ENCODE results near the gene RELN.

RELN gene

GRCh38 chr7:103704701-103705100 lies 284.8 kb downstream of the RELN start:
- Histone ChIP-seq H3K27ac (ENCODE audit: low read depth, low read length) (no peak overlapping the region), H3K9me3 (ENCODE audit: control insufficient read depth in 1 of 2, low read length in 2 of 2) (no peaks in the 10 kb centered on the region), H3K36me3 (ENCODE audit: control insufficient read depth in 1 of 2, insufficient read depth in 2 of 2, low read length in 2 of 2) (no peaks in the 10 kb centered on the region), H3K4me1 (ENCODE audit: control insufficient read depth in 1 of 2, insufficient read depth in 2 of 2, low read length in 2 of 2) (no peaks in the 10 kb centered on the region), H3K4me3 (ENCODE audit: low read depth in 1 of 2, low read length in 2 of 2) (no peak overlapping the region), H3K27me3 (ENCODE audit: control insufficient read depth in 1 of 2, insufficient read depth in 2 of 2, low read length in 2 of 2) (no peaks in the 10 kb centered on the region), H3K9ac (ENCODE audit: low read depth in 1 of 2, low read length in 2 of 2) (no peak overlapping the region)

DNA sequence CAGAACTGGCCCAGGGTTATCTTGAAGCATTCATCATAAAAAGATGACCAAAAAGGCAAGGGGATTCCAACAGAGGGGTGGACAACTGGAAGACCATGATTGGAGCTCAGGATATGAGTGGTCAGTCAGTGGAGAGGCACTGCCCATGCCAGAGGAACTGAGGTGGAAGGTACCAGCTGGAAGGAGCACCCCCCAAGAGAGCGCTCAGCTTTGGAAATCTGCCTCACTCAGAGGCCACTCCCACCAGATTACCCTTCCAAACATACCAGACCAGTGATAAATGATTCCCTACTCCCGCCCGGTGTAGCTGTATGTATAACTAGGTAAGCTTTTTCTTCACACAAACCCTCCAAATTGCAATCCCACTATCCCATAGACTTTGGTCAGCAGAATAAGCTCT lies 286.5 kb downstream of the RELN start:
- no peaks in the 10 kb centered on the region for H3K4me1 ChIP-seq (ENCODE audit: control insufficient read depth in 1 of 2, insufficient read depth in 2 of 2, low read length in 2 of 2)
- no peak overlapping the region for H3K4me3 ChIP-seq (ENCODE audit: low read depth in 1 of 2, low read length in 2 of 2)
- no peak overlapping the region for H3K9ac ChIP-seq (ENCODE audit: low read depth in 1 of 2, low read length in 2 of 2)
- H3K27me3 ChIP-seq (ENCODE audit: control insufficient read depth in 1 of 2, insufficient read depth in 2 of 2, low read length in 2 of 2): no peaks in the 10 kb centered on the region
- H3K36me3 ChIP-seq (ENCODE audit: control insufficient read depth in 1 of 2, insufficient read depth in 2 of 2, low read length in 2 of 2): no peaks in the 10 kb centered on the region
- H3K27ac ChIP-seq (ENCODE audit: low read depth, low read length): no peak overlapping the region
- no peaks in the 10 kb centered on the region for H3K9me3 ChIP-seq (ENCODE audit: control insufficient read depth in 1 of 2, low read length in 2 of 2)

DNA sequence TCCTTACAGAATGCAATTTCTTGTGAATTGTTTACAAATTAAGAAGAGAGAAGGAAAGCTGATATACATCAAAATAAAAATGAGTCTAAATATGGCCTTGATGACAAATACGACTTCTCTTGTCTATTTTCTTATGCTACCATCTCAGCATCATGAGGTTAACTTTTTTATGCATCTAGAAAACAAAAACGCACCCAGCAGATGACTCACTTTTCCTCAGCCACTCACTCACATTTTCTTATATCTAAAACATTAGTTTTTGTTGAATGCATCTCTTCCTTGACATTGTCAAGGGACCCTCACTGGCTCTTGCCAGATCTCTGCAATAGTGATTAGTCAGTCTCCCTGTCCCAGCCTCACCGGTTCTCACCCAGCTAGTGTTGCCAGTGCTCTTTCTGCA lies 287.0 kb downstream of the RELN start:
- no peak overlapping the region for H3K27ac ChIP-seq (ENCODE audit: low read depth, low read length)

DNA sequence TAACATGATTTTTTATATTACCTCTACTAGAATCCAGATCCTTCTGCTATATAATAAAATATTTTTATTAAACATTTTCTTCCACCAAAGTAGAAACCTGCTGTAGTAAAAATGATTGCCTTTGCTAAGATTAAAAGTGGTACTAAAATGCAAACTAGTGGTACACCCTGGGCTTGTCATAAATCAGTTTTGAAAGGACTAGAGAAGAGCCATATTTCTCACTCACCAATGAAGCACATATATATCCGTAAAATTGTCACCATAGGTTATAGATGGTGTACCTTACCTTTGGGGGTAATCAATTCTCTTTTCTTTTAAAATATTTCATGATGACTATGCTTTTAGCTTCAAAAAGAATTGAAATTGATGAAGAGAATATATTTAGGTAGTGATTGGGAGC lies 290.4 kb downstream of the RELN start:
- Histone ChIP-seq H3K36me3 (ENCODE audit: control insufficient read depth in 1 of 2, insufficient read depth in 2 of 2, low read length in 2 of 2) (no peaks in the 10 kb centered on the region), H3K4me1 (ENCODE audit: control insufficient read depth in 1 of 2, insufficient read depth in 2 of 2, low read length in 2 of 2) (no peaks in the 10 kb centered on the region), H3K4me3 (ENCODE audit: low read depth in 1 of 2, low read length in 2 of 2) (no peak overlapping the region), H3K27me3 (ENCODE audit: control insufficient read depth in 1 of 2, insufficient read depth in 2 of 2, low read length in 2 of 2) (no peaks in the 10 kb centered on the region), H3K9me3 (ENCODE audit: control insufficient read depth in 1 of 2, low read length in 2 of 2) (no peaks in the 10 kb centered on the region), H3K9ac (ENCODE audit: low read depth in 1 of 2, low read length in 2 of 2) (no peak overlapping the region), H3K27ac (ENCODE audit: low read depth, low read length) (no peak overlapping the region)

More for the DNA sequence above, 287.0 kb downstream of the RELN start:
- H3K4me3 ChIP-seq (ENCODE audit: low read depth in 1 of 2, low read length in 2 of 2): no peak overlapping the region
- H3K27me3 ChIP-seq (ENCODE audit: control insufficient read depth in 1 of 2, insufficient read depth in 2 of 2, low read length in 2 of 2): no peaks in the 10 kb centered on the region
- H3K9me3 ChIP-seq (ENCODE audit: control insufficient read depth in 1 of 2, low read length in 2 of 2): no peaks in the 10 kb centered on the region
- H3K4me1 ChIP-seq (ENCODE audit: control insufficient read depth in 1 of 2, insufficient read depth in 2 of 2, low read length in 2 of 2): no peaks in the 10 kb centered on the region
- no peaks in the 10 kb centered on the region for H3K36me3 ChIP-seq (ENCODE audit: control insufficient read depth in 1 of 2, insufficient read depth in 2 of 2, low read length in 2 of 2)
- H3K9ac ChIP-seq (ENCODE audit: low read depth in 1 of 2, low read length in 2 of 2): no peak overlapping the region

DNA sequence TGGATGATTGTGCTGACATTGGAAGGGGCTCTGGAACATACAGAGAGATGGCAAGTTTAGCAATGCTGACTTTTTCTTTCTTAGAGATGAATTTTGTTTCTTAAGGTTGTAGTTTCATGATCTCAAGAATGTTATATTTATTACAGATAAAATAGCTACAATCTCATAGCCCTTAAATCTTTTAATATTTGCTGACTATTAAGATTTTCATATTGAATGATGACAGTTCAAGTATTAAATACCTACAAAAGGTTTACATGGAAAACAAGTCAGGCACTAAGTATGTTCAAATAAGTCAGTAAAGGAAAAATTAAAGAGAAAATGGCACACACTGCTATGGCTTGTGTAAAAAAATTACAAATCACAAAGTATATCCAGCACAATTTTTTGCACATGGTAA lies 291.4 kb downstream of the RELN start:
- Histone ChIP-seq H3K4me3 (ENCODE audit: low read depth in 1 of 2, low read length in 2 of 2) (no peak overlapping the region), H3K9me3 (ENCODE audit: control insufficient read depth in 1 of 2, low read length in 2 of 2) (no peaks in the 10 kb centered on the region), H3K27me3 (ENCODE audit: control insufficient read depth in 1 of 2, insufficient read depth in 2 of 2, low read length in 2 of 2) (no peaks in the 10 kb centered on the region), H3K4me1 (ENCODE audit: control insufficient read depth in 1 of 2, insufficient read depth in 2 of 2, low read length in 2 of 2) (no peaks in the 10 kb centered on the region), H3K9ac (ENCODE audit: low read depth in 1 of 2, low read length in 2 of 2) (no peak overlapping the region), H3K36me3 (ENCODE audit: control insufficient read depth in 1 of 2, insufficient read depth in 2 of 2, low read length in 2 of 2) (no peaks in the 10 kb centered on the region), H3K27ac (ENCODE audit: low read depth, low read length) (no peak overlapping the region)

DNA sequence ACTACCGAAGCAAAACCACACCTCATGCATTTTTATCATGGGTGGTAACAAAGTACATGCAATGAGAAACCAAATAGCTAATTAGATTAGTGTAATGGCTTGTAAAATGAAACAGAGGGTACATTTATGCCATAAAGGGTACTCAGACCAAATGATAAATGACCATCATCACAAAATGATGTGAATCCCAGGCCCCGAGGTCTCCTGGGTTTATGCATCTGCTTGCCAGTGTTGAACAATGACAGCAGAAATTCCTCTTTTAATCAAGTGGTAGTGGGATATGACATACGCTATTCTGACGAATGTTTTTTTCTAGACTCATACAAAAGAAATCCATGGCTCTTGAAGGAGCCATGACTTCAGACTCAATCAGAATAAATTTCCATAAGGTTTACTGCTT lies 293.9 kb downstream of the RELN start:
- no peaks in the 10 kb centered on the region for H3K9me3 ChIP-seq (ENCODE audit: control insufficient read depth in 1 of 2, low read length in 2 of 2)
- no peak overlapping the region for H3K4me3 ChIP-seq (ENCODE audit: low read depth in 1 of 2, low read length in 2 of 2)
- H3K4me1 ChIP-seq (ENCODE audit: control insufficient read depth in 1 of 2, insufficient read depth in 2 of 2, low read length in 2 of 2): no peaks in the 10 kb centered on the region
- H3K27ac ChIP-seq (ENCODE audit: low read depth, low read length): no peak overlapping the region
- H3K27me3 ChIP-seq (ENCODE audit: control insufficient read depth in 1 of 2, insufficient read depth in 2 of 2, low read length in 2 of 2): no peaks in the 10 kb centered on the region
- no peak overlapping the region for H3K9ac ChIP-seq (ENCODE audit: low read depth in 1 of 2, low read length in 2 of 2)
- H3K36me3 ChIP-seq (ENCODE audit: control insufficient read depth in 1 of 2, insufficient read depth in 2 of 2, low read length in 2 of 2): no peaks in the 10 kb centered on the region

- Histone ChIP-seq H3K9ac (ENCODE audit: low read depth in 1 of 2, low read length in 2 of 2) (no peak overlapping the region), H3K36me3 (ENCODE audit: control insufficient read depth in 1 of 2, insufficient read depth in 2 of 2, low read length in 2 of 2) (no peaks in the 10 kb centered on the region), H3K27me3 (ENCODE audit: control insufficient read depth in 1 of 2, insufficient read depth in 2 of 2, low read length in 2 of 2) (no peaks in the 10 kb centered on the region), H3K9me3 (ENCODE audit: control insufficient read depth in 1 of 2, low read length in 2 of 2) (no peaks in the 10 kb centered on the region), H3K4me3 (ENCODE audit: low read depth in 1 of 2, low read length in 2 of 2) (no peak overlapping the region), H3K27ac (ENCODE audit: low read depth, low read length) (no peak overlapping the region), H3K4me1 (ENCODE audit: control insufficient read depth in 1 of 2, insufficient read depth in 2 of 2, low read length in 2 of 2) (no peaks in the 10 kb centered on the region)
Measured at GRCh38 chr7:103694304-103694703, 295.2 kb downstream of the RELN start.

- no peaks in the 10 kb centered on the region for H3K9me3 ChIP-seq (ENCODE audit: control insufficient read depth in 1 of 2, low read length in 2 of 2)
- H3K4me1 ChIP-seq (ENCODE audit: control insufficient read depth in 1 of 2, insufficient read depth in 2 of 2, low read length in 2 of 2): no peaks in the 10 kb centered on the region
- H3K36me3 ChIP-seq (ENCODE audit: control insufficient read depth in 1 of 2, insufficient read depth in 2 of 2, low read length in 2 of 2): no peaks in the 10 kb centered on the region
- H3K27ac ChIP-seq (ENCODE audit: low read depth, low read length): no peak overlapping the region
- no peaks in the 10 kb centered on the region for H3K27me3 ChIP-seq (ENCODE audit: control insufficient read depth in 1 of 2, insufficient read depth in 2 of 2, low read length in 2 of 2)
- H3K9ac ChIP-seq (ENCODE audit: low read depth in 1 of 2, low read length in 2 of 2): no peak overlapping the region
- no peak overlapping the region for H3K4me3 ChIP-seq (ENCODE audit: low read depth in 1 of 2, low read length in 2 of 2)
Measured at GRCh38 chr7:103691291-103691690, 298.2 kb downstream of the RELN start.

DNA sequence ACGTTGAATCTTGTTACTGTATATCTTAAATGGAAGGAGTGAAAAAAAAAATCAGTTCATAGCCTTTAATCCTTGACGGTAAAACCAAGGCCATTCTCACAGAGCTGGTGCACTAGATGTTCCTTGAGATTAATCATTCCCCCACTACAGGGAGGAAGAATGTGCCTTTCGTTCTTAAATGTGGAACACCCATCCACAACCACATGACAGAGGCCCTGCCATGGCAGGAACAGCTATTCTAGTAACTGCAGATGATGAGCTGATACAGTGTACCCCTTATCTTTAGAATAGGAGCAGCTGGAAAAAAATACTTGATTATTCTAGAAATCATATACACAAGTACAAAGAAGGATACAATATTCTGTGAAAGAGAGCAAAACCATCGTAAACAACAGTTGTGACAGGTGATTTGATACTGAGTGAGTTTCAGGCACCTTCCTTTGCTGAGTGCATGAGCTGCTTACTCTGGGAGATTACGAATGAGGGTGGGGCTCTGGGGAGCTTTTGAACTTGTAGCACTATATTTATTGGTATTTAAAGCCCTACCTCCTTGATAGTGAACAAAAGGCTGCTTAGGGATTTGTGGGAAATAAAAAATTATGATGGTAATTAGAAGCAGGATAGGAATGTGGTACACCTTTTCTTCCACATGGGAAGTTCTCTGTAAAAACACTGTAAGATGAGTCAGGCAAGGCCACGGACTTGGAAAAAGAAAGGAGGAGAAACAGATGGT lies 299.1 kb downstream of the RELN start:
- Histone ChIP-seq H3K9me3 (ENCODE audit: control insufficient read depth in 1 of 2, low read length in 2 of 2) (no peaks in the 10 kb centered on the region), H3K27me3 (ENCODE audit: control insufficient read depth in 1 of 2, insufficient read depth in 2 of 2, low read length in 2 of 2) (no peaks in the 10 kb centered on the region), H3K27ac (ENCODE audit: low read depth, low read length) (no peak overlapping the region), H3K4me1 (ENCODE audit: control insufficient read depth in 1 of 2, insufficient read depth in 2 of 2, low read length in 2 of 2) (no peaks in the 10 kb centered on the region), H3K9ac (ENCODE audit: low read depth in 1 of 2, low read length in 2 of 2) (no peak overlapping the region), H3K4me3 (ENCODE audit: low read depth in 1 of 2, low read length in 2 of 2) (no peak overlapping the region), H3K36me3 (ENCODE audit: control insufficient read depth in 1 of 2, insufficient read depth in 2 of 2, low read length in 2 of 2) (no peaks in the 10 kb centered on the region)

DNA sequence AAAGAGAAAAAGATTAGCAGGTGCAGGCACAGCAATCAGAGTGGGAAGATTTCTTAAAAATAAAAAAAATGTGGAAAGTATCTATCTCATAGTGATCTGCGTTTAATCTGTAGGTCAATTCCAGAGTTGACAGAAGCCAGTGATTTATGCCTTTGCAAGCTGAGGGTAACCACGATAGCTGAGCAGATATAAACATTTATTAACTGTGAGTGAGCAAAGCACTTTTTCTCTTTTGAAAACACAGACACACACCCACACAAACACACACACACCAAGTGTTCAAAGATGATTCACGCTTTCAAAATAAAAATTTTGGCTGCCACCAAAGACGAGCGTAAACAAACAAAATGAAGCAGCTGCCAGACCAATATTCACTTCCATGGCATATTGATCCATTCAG lies 300.2 kb downstream of the RELN start:
- Histone ChIP-seq H3K4me3 (ENCODE audit: low read depth in 1 of 2, low read length in 2 of 2) (no peak overlapping the region), H3K36me3 (ENCODE audit: control insufficient read depth in 1 of 2, insufficient read depth in 2 of 2, low read length in 2 of 2) (no peaks in the 10 kb centered on the region), H3K4me1 (ENCODE audit: control insufficient read depth in 1 of 2, insufficient read depth in 2 of 2, low read length in 2 of 2) (no peaks in the 10 kb centered on the region), H3K27me3 (ENCODE audit: control insufficient read depth in 1 of 2, insufficient read depth in 2 of 2, low read length in 2 of 2) (no peaks in the 10 kb centered on the region), H3K9me3 (ENCODE audit: control insufficient read depth in 1 of 2, low read length in 2 of 2) (no peaks in the 10 kb centered on the region), H3K27ac (ENCODE audit: low read depth, low read length) (no peak overlapping the region), H3K9ac (ENCODE audit: low read depth in 1 of 2, low read length in 2 of 2) (no peak overlapping the region)

DNA sequence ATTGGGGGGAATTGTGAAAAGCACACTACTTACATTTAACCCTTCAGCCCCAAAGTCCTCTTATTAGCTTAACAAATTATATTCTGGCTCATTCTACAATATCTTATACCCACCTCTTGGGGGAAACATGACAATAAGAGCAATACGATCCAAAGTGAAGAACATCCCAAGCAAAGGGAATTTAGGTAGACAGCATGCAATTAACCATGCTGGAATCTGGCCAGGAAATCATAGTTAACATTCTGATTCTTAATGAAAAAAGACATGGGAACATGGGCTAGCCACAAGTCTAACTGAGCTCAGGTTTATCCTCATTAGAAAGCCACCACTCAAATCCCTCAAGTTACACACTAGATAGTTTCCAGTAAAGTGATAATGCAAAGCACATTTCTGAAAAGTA lies 301.5 kb downstream of the RELN start:
- H3K9ac ChIP-seq (ENCODE audit: low read depth in 1 of 2, low read length in 2 of 2): no peak overlapping the region
- H3K27ac ChIP-seq (ENCODE audit: low read depth, low read length): no peak overlapping the region
- no peak overlapping the region for H3K4me3 ChIP-seq (ENCODE audit: low read depth in 1 of 2, low read length in 2 of 2)
- no peaks in the 10 kb centered on the region for H3K9me3 ChIP-seq (ENCODE audit: control insufficient read depth in 1 of 2, low read length in 2 of 2)
- no peaks in the 10 kb centered on the region for H3K36me3 ChIP-seq (ENCODE audit: control insufficient read depth in 1 of 2, insufficient read depth in 2 of 2, low read length in 2 of 2)
- no peaks in the 10 kb centered on the region for H3K4me1 ChIP-seq (ENCODE audit: control insufficient read depth in 1 of 2, insufficient read depth in 2 of 2, low read length in 2 of 2)
- no peaks in the 10 kb centered on the region for H3K27me3 ChIP-seq (ENCODE audit: control insufficient read depth in 1 of 2, insufficient read depth in 2 of 2, low read length in 2 of 2)

Measured in duodenal mucosa (tissue), 2 donors.